Common myeloid progenitor, CD34-positive (primary cell): ENCODE results near the gene FIP1L1.

Source experiments
- CTCF ChIA-PET: fragments of 350-600 bp; sonication (Branson Sonifier 250); formaldehyde crosslinking; loops from one replicate; lab custom pipeline; 2021; ENCODE audit warnings: antibody characterized with exemption; lab: Charles Lee
- POLR2A ChIA-PET: fragments of 350-600 bp; sonication (Branson Sonifier 250); formaldehyde crosslinking; loops from one replicate; lab custom pipeline; 2021; ENCODE audit warnings: antibody characterized with exemption; lab: Charles Lee
- DNase-seq, 3 donors: peaks; one replicate each; pipeline versions ENCODE4 v3.0.0 to v3.0.0-alpha.2; 2013
- H3K27ac ChIP-seq, 2 experiments: 1 replicate in 1 of 2; 2 replicates in 1 of 2; pipeline ENCODE4 v1.7.0; 2013; ENCODE audit warnings: inconsistent platforms in 2 of 2, low read length in 2 of 2, mild to moderate bottlenecking in 2 of 2, low read depth in 1 of 2, moderate library complexity in 1 of 2; ENCODE audit not compliant: severe bottlenecking in 2 of 2, insufficient read depth in 1 of 2, poor library complexity in 1 of 2
- H3K27me3 ChIP-seq, 5 experiments: replicated peaks in 2 of 5; 1 replicate in 3 of 5; 2 replicates in 2 of 5; pipeline versions ENCODE4 v1.6.1 to v1.7.0; 2013; ENCODE audit warnings: low read length in 4 of 5, mild to moderate bottlenecking in 2 of 5, moderate library complexity in 2 of 5, inconsistent platforms in 1 of 5; ENCODE audit not compliant: insufficient read depth in 5 of 5, control insufficient read depth in 4 of 5
- H3K36me3 ChIP-seq, 4 experiments: 1 replicate in 2 of 4; 2 replicates in 2 of 4; pipeline versions ENCODE4 v1.6.1 to v1.7.0; 2013; ENCODE audit warnings: low read length in 3 of 4, control low read depth in 1 of 4, mild to moderate bottlenecking in 1 of 4; ENCODE audit not compliant: control insufficient read depth in 4 of 4, insufficient read depth in 4 of 4
- H3K4me1 ChIP-seq, 4 experiments: 1 replicate in 3 of 4; 2 replicates in 1 of 4; pipeline versions ENCODE4 v1.6.1 to v1.7.1; 2013; ENCODE audit warnings: low read length in 3 of 4, mild to moderate bottlenecking in 3 of 4, control low read depth in 1 of 4, inconsistent platforms in 1 of 4, moderate library complexity in 1 of 4; ENCODE audit not compliant: control insufficient read depth in 4 of 4, insufficient read depth in 4 of 4; ENCODE audit errors: control extremely low read depth in 1 of 4
- H3K4me3 ChIP-seq, 7 experiments: 1 replicate in 4 of 7; 2 replicates in 3 of 7; pipeline versions ENCODE4 v1.5.1 to v1.7.0; 2013; ENCODE audit warnings: mild to moderate bottlenecking in 7 of 7, low read length in 6 of 7, moderate library complexity in 6 of 7, inconsistent platforms in 2 of 7, low read depth in 2 of 7, control low read depth in 1 of 7; ENCODE audit not compliant: insufficient read depth in 4 of 7, control insufficient read depth in 1 of 7; ENCODE audit errors: extremely low read depth in 1 of 7
- H3K9me3 ChIP-seq, 5 experiments: 1 replicate in 4 of 5; 2 replicates in 1 of 5; pipeline versions ENCODE4 v1.6.1 to v1.7.1; 2013; ENCODE audit warnings: low read length in 4 of 5, mild to moderate bottlenecking in 2 of 5, inconsistent platforms in 1 of 5, low read depth in 1 of 5, moderate library complexity in 1 of 5; ENCODE audit not compliant: control insufficient read depth in 4 of 5, insufficient read depth in 2 of 5; ENCODE audit errors: control extremely low read depth in 1 of 5
- WGBS: methylation state at CpG from one replicate; pipeline ENCODE4 v1.1.5; 2013; ENCODE audit not compliant: insufficient coverage; 5-methylcytosine and 5-hydroxymethylcytosine counted together

The FIP1L1 gene

GRCh38 chr4:53349091-53349491 lies 28.4 kb upstream of the FIP1L1 start:
- ChIA-PET CTCF (no interaction called here), POLR2A (no interaction called here)
- no peaks in the 10 kb centered on the region for H3K4me1 ChIP-seq
- no peak overlapping the region for H3K4me3 ChIP-seq
- H3K9me3 ChIP-seq, result peaks cover 0 to 1% (median 0%) of the 10 kb centered on the region in 5 experiments
- H3K36me3 ChIP-seq, result peaks cover 6 to 26% (median 21%) of the 10 kb centered on the region in 4 experiments
- H3K27ac ChIP-seq, result no peak overlapping the region
- 97% methylated on average over 3 of the region's 4 CpGs for WGBS
- no peaks in the 10 kb centered on the region for H3K27me3 ChIP-seq
- DNase-seq, result no peak

GRCh38 chr4:53354012-53354722 lies 23.3 kb upstream of the FIP1L1 start:
- 94% methylated on average over 26 of the region's 32 CpGs for WGBS
- Histone ChIP-seq H3K27ac (no peak overlapping the region), H3K36me3 (peaks cover 6 to 24% (median 18%) of the 10 kb centered on the region in 4 experiments), H3K4me3 (no peak overlapping the region), H3K4me1 (no peaks in the 10 kb centered on the region), H3K27me3 (no peaks in the 10 kb centered on the region), H3K9me3 (no peaks in the 10 kb centered on the region)
- ChIA-PET POLR2A (no interaction called here), CTCF (no interaction called here)
- DNase-seq, result no peak

GRCh38 chr4:53355930-53356521 lies 21.4 kb upstream of the FIP1L1 start:
- POLR2A ChIA-PET, result no interaction called here
- no peak overlapping the region for H3K27ac ChIP-seq
- H3K4me3 ChIP-seq, result no peak overlapping the region
- DNase-seq, result peak in 2 of 3 donors; percentile 18 to 26
- peaks cover 2 to 16% (median 16%) of the 10 kb centered on the region in 4 experiments for H3K36me3 ChIP-seq
- H3K4me1 ChIP-seq, result no peaks in the 10 kb centered on the region
- no peaks in the 10 kb centered on the region for H3K27me3 ChIP-seq
- no peaks in the 10 kb centered on the region for H3K9me3 ChIP-seq
- CTCF ChIA-PET, result no interaction called here

GRCh38 chr4:53361451-53361850 lies 16.0 kb upstream of the FIP1L1 start:
- H3K27ac ChIP-seq, result no peak overlapping the region
- peaks cover 12 to 28% (median 20%) of the 10 kb centered on the region in 4 experiments for H3K4me1 ChIP-seq
- ChIA-PET CTCF (no interaction called here), POLR2A (no interaction called here)
- H3K27me3 ChIP-seq, result no peaks in the 10 kb centered on the region
- no peaks in the 10 kb centered on the region for H3K9me3 ChIP-seq
- no peak overlapping the region for H3K4me3 ChIP-seq
- DNase-seq, result no peak
- WGBS, result 100% methylated on average over 1 of the region's 3 CpGs
- H3K36me3 ChIP-seq, result peaks cover 0 to 8% (median under 1%) of the 10 kb centered on the region in 4 experiments

GRCh38 chr4:53362093-53362492 lies 15.3 kb upstream of the FIP1L1 start:
- WGBS, result 90% methylated on average over 1 of the region's 1 CpG
- no peak for DNase-seq
- POLR2A ChIA-PET, result no interaction called here
- CTCF ChIA-PET, result no interaction called here
- Histone ChIP-seq H3K27me3 (no peaks in the 10 kb centered on the region), H3K27ac (peak overlapping the region in 1 of 2 experiments; percentile 45), H3K9me3 (no peaks in the 10 kb centered on the region), H3K36me3 (peaks cover 0 to 8% (median under 1%) of the 10 kb centered on the region in 4 experiments), H3K4me1 (peaks cover 18 to 34% (median 25%) of the 10 kb centered on the region in 4 experiments), H3K4me3 (no peak overlapping the region)

- H3K27me3 ChIP-seq, result no peaks in the 10 kb centered on the region
- peak overlapping the region in 1 of 2 experiments; percentile 89 for H3K27ac ChIP-seq
- WGBS, result no CpG with 5 or more reads among the region's 3 CpGs
- CTCF ChIA-PET, result interaction anchor here (1.3 to 1.4 kb wide), 2 partner anchors 9 to 14 kb away, joined by 3 to 4 read pairs; no protein-coding TSS in a partner anchor
- no peaks in the 10 kb centered on the region for H3K9me3 ChIP-seq
- POLR2A ChIA-PET, result interaction anchor here (0.6 kb wide), 1 partner anchor 14 kb away, joined by 5 read pairs; no protein-coding TSS in a partner anchor
- H3K36me3 ChIP-seq, result peaks cover 0 to 2% (median under 1%) of the 10 kb centered on the region in 4 experiments
- H3K4me3 ChIP-seq, result peak overlapping the region in 6 of 7 experiments; percentile 66 to 100 (median 98)
- DNase-seq, result no peak
- H3K4me1 ChIP-seq, result peaks cover 18 to 34% (median 26%) of the 10 kb centered on the region in 4 experiments
These were observed 12.8 kb upstream of the FIP1L1 start for GRCh38 chr4:53364624-53365023.

GRCh38 chr4:53365121-53365485 lies 12.3 kb upstream of the FIP1L1 start:
- ChIA-PET POLR2A (interaction anchor here (0.6 kb wide), 1 partner anchor 14 kb away, joined by 5 read pairs; no protein-coding TSS in a partner anchor), CTCF (interaction anchor here (1.4 to 1.6 kb wide), 2 partner anchors 10 to 15 kb away, joined by 3 to 5 read pairs; no protein-coding TSS in a partner anchor)
- peak in 2 of 3 donors; percentile 28 to 40 for DNase-seq
- Histone ChIP-seq H3K27ac (peak overlapping the region; percentile 59 to 89), H3K4me3 (peak overlapping the region; percentile 66 to 100 (median 97)), H3K4me1 (peaks cover 18 to 34% (median 26%) of the 10 kb centered on the region in 4 experiments), H3K27me3 (no peaks in the 10 kb centered on the region), H3K9me3 (no peaks in the 10 kb centered on the region), H3K36me3 (peaks cover 0 to 2% (median 0%) of the 10 kb centered on the region in 4 experiments)
- 0% methylated on average over 5 of the region's 8 CpGs for WGBS
